GM10266 (cell line): ENCODE results near the gene CD38.

Source experiments
- DNase-seq: peaks from one replicate; pipeline ENCODE4 v3.0.0; 2012; ENCODE audit errors: extremely low spot score
- CTCF ChIP-seq: IDR thresholded peaks from 2 replicates; pipeline ENCODE4 v1.5.1; 2012; ENCODE audit warnings: mild to moderate bottlenecking, low read depth; ENCODE audit not compliant: control insufficient read depth, insufficient read depth; ENCODE audit errors: missing control alignments

Gene CD38

GRCh38 chr4:15901007-15901406 lies 122.9 kb downstream of the CD38 start:
- DNase-seq: no peak
- no peak for TF ChIP-seq CTCF

GRCh38 chr4:15901998-15902397 lies 123.9 kb downstream of the CD38 start:
- TF ChIP-seq CTCF: no peak
- no peak for DNase-seq

GRCh38 chr4:15902746-15903145 lies 124.6 kb downstream of the CD38 start:
- no peak for DNase-seq
- no peak for TF ChIP-seq CTCF
